ENCODE data around the gene KIF26A.

The KIF26A gene

GRCh38 chr14:104138098-104138717 lies at the start of gene KIF26A (continued):
- peak; percentile 87 for TF ChIP-seq PATZ1 (tag by site-specific recombination; IDR thresholded peaks at IDR 0.05)
- TF ChIP-seq ZNF776 (tag by site-specific recombination; IDR thresholded peaks at IDR 0.05; ENCODE audit: borderline replicate concordance) = no peak
- TF ChIP-seq ZNF488 (tag by site-specific recombination; IDR thresholded peaks at IDR 0.05) = no peak; the same call in 1 of the 2 replicates
- TF ChIP-seq GLIS2 (tag by site-specific recombination; IDR thresholded peaks at IDR 0.05) = peak; percentile 70
- TF ChIP-seq SP7 (tag by site-specific recombination; IDR thresholded peaks at IDR 0.05) = peak; percentile 36; the same call in 1 of the 2 replicates
- no peak for TF ChIP-seq ZNF530 (tag by site-specific recombination; IDR thresholded peaks at IDR 0.05; ENCODE audit: low read depth)
- TF ChIP-seq ZNF280D (tag by site-specific recombination; IDR thresholded peaks at IDR 0.05) = no peak
- TF ChIP-seq GLI2 (tag by site-specific recombination; IDR thresholded peaks at IDR 0.05; ENCODE audit: borderline replicate concordance, low read depth) = no peak
- peak; percentile 95 for TF ChIP-seq ZBTB8A (tag by site-specific recombination; IDR thresholded peaks at IDR 0.05)
- TF ChIP-seq ZNF280C (tag by site-specific recombination; IDR thresholded peaks at IDR 0.05) = no peak
- TF ChIP-seq ZNF19 (tag by site-specific recombination; IDR thresholded peaks at IDR 0.05; ENCODE audit: low read depth) = no peak
- no peak for TF ChIP-seq ZNF549 (tag by site-specific recombination; IDR thresholded peaks at IDR 0.05)
- peak; percentile 82 for TF ChIP-seq ZBTB10 (tag by site-specific recombination; IDR thresholded peaks at IDR 0.05)
- TF ChIP-seq ZBTB11 (tag by site-specific recombination; conservative IDR thresholded peaks at IDR 0.05; ENCODE audit: low read depth) = no peak
- no peak for TF ChIP-seq ZNF677 (tag by site-specific recombination; IDR thresholded peaks at IDR 0.05)
- no peak for TF ChIP-seq TCF7L2 (IDR thresholded peaks at IDR 0.05; ENCODE audit: borderline replicate concordance, low read depth, low read length)
- no peak for TF ChIP-seq ZNF707 (tag by site-specific recombination; IDR thresholded peaks at IDR 0.05)
- no peak; the same call in 1 of the 2 replicates for TF ChIP-seq ZNF398 (tag by site-specific recombination; IDR thresholded peaks at IDR 0.05)
- TF ChIP-seq ZNF701 (tag by site-specific recombination; IDR thresholded peaks at IDR 0.05) = no peak
- TF ChIP-seq ZNF585B (tag by site-specific recombination; IDR thresholded peaks at IDR 0.05) = no peak

All from HEK293 (cell line).